ENCODE measurements around the gene TRIM5. TPM values are rescaled to one million over a fixed set of nuclear protein-coding genes. Genes with fewer than 3 reads are reported as not detected.

Gene TRIM5
- total and polyA plus RNA-seq, 2 donors (not counting 3 experiments of a cell fraction or from before 2014, with no cell fraction given) = 54.5 to 57.3 TPM

DNA sequence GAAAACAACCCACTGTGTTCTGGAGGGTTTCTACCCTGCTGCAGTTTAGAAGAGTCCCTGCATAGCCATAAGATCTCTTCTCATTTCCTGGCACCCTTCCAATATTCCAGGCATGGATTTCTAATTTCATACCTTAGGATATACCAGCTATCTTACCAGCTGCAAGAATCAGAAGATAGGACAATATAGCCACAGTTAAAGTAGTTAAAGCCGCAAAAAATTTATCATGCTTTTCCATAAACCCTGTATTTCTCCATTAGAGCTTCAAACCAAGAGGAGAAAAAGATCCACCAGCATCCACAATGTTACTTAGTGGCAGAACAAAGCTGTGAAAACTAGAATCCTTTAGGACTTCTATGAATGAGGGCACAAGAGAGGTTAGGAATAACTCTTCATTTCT, 42.8 kb upstream of the TRIM5 start:
- H3K4me2 ChIP-seq (ENCODE audit: insufficient read depth, low read length) = no peak overlapping the region
- H3K27ac ChIP-seq (ENCODE audit: insufficient read depth, low read depth, low read length) = no peak overlapping the region
- H3K79me2 ChIP-seq (ENCODE audit: control insufficient read depth, insufficient read depth, low read length) = no peaks in the 10 kb centered on the region
- no peak overlapping the region for H2AFZ ChIP-seq (ENCODE audit: low read depth, low read length)
- BruUV-seq (replicated peaks) = no TSS peak
- no peak overlapping the region for H3K4me3 ChIP-seq (replicated peaks in 1 of 3; ENCODE audit: insufficient read depth in 1 of 3, low read depth in 1 of 3, low read length in 3 of 3)
- dilution Hi-C loops (cut with MboI; ENCODE audit: extremely low pct_ligation_motif_present, low sequenced_read_pairs) (no loop called here), intact Hi-C loops (cut with micrococcal nuclease) (no loop called here)
- H3K9me1 ChIP-seq (replicated peaks; ENCODE audit: control insufficient read depth, extremely low read depth, insufficient read depth, low read length) = no peaks in the 10 kb centered on the region
- no peaks in the 10 kb centered on the region for H3K36me3 ChIP-seq (ENCODE audit: control insufficient read depth in 2 of 2, extremely low read depth in 1 of 2, insufficient read depth in 2 of 2, low read length in 2 of 2)
- ChIA-PET CTCF (no interaction called here), POLR2A (no interaction called here)
- no peak for TF ChIP-seq POLR2AphosphoS5 (IDR thresholded peaks at IDR 0.05; ENCODE audit: insufficient read depth, low read depth, low read length)
- no peak for TF ChIP-seq EZH2 (IDR thresholded peaks at IDR 0.05; ENCODE audit: borderline replicate concordance, low read depth, low read length, severe bottlenecking)
- no peak for TF ChIP-seq CTCF (IDR thresholded peaks at IDR 0.05; ENCODE audit: extremely low read depth in 1 of 2, insufficient read depth in 1 of 2, low read depth in 1 of 2, low read length in 2 of 2)
- peaks cover 0 to 5% of the 10 kb centered on the region in 2 experiments for H3K27me3 ChIP-seq (ENCODE audit: control insufficient read depth in 2 of 2, insufficient read depth in 2 of 2, low read length in 2 of 2)
- H3K4me1 ChIP-seq (ENCODE audit: control insufficient read depth, extremely low read depth, insufficient read depth, low read length) = no peaks in the 10 kb centered on the region
- H3K9ac ChIP-seq (replicated peaks; ENCODE audit: extremely low read depth, insufficient read depth, low read length) = no peak overlapping the region
- no peaks in the 10 kb centered on the region for H4K20me1 ChIP-seq (replicated peaks; ENCODE audit: control insufficient read depth, extremely low read depth, insufficient read depth, low read length)
- H3K9me3 ChIP-seq (replicated peaks; ENCODE audit: control insufficient read depth, insufficient read depth, low read length) = no peaks in the 10 kb centered on the region
- DNase-seq (ENCODE audit: low read depth, low spot score) = no peak
- no peak for FAIRE-seq

- Histone ChIP-seq H3K4me3 (replicated peaks in 1 of 3; ENCODE audit: insufficient read depth in 1 of 3, low read depth in 1 of 3, low read length in 3 of 3) (no peak overlapping the region), H3K36me3 (ENCODE audit: control insufficient read depth in 2 of 2, extremely low read depth in 1 of 2, insufficient read depth in 2 of 2, low read length in 2 of 2) (no peaks in the 10 kb centered on the region), H3K4me2 (ENCODE audit: insufficient read depth, low read length) (no peak overlapping the region), H3K27me3 (ENCODE audit: control insufficient read depth in 2 of 2, insufficient read depth in 2 of 2, low read length in 2 of 2) (peaks cover 0 to 5% of the 10 kb centered on the region in 2 experiments), H3K9me3 (replicated peaks; ENCODE audit: control insufficient read depth, insufficient read depth, low read length) (no peaks in the 10 kb centered on the region), H2AFZ (ENCODE audit: low read depth, low read length) (no peak overlapping the region), H3K9me1 (replicated peaks; ENCODE audit: control insufficient read depth, extremely low read depth, insufficient read depth, low read length) (no peaks in the 10 kb centered on the region), H3K27ac (ENCODE audit: insufficient read depth, low read depth, low read length) (no peak overlapping the region), H3K79me2 (ENCODE audit: control insufficient read depth, insufficient read depth, low read length) (no peaks in the 10 kb centered on the region), H3K9ac (replicated peaks; ENCODE audit: extremely low read depth, insufficient read depth, low read length) (no peak overlapping the region), H4K20me1 (replicated peaks; ENCODE audit: control insufficient read depth, extremely low read depth, insufficient read depth, low read length) (no peaks in the 10 kb centered on the region), H3K4me1 (ENCODE audit: control insufficient read depth, extremely low read depth, insufficient read depth, low read length) (no peaks in the 10 kb centered on the region)
- ChIA-PET POLR2A (no interaction called here), CTCF (interaction anchor here (1.5 kb wide), 1 partner anchor 21 kb away, joined by 3 read pairs; no protein-coding TSS in a partner anchor)
- no peak for DNase-seq (ENCODE audit: low read depth, low spot score)
- TF ChIP-seq EZH2 (IDR thresholded peaks at IDR 0.05; ENCODE audit: borderline replicate concordance, low read depth, low read length, severe bottlenecking) = no peak
- no peak for TF ChIP-seq GATA2 (IDR thresholded peaks at IDR 0.05; ENCODE audit: insufficient read depth, insufficient read length, low read depth, low read length)
- TF ChIP-seq MAX (IDR thresholded peaks at IDR 0.05; ENCODE audit: insufficient read depth, insufficient read length) = no peak
- no peak for TF ChIP-seq POLR2A (IDR thresholded peaks at IDR 0.05; ENCODE audit: low read depth, low read length)
- no peak for TF ChIP-seq MYC (IDR thresholded peaks at IDR 0.05; ENCODE audit: low read depth, low read length)
- TF ChIP-seq FOS (IDR thresholded peaks at IDR 0.05; ENCODE audit: borderline replicate concordance, insufficient read depth, low read length) = no peak
- TF ChIP-seq JUN (IDR thresholded peaks at IDR 0.05; ENCODE audit: borderline replicate concordance, insufficient read depth, insufficient read length, low read depth) = no peak
- TF ChIP-seq CTCF (IDR thresholded peaks at IDR 0.05; ENCODE audit: extremely low read depth in 1 of 2, insufficient read depth in 1 of 2, low read depth in 1 of 2, low read length in 2 of 2) = no peak
- no peak for TF ChIP-seq POLR2AphosphoS5 (IDR thresholded peaks at IDR 0.05; ENCODE audit: insufficient read depth, low read depth, low read length)
- BruUV-seq (replicated peaks) = no TSS peak
- intact Hi-C loops (cut with micrococcal nuclease) = no loop called here
- dilution Hi-C loops (cut with MboI; ENCODE audit: extremely low pct_ligation_motif_present, low sequenced_read_pairs) = no loop called here
- no peak for FAIRE-seq
Measured at GRCh38 chr11:5726351-5726750, 41.5 kb upstream of the TRIM5 start.
